NCI-H2196 treated with DMSO at 0.1 percent for 48 hours (cell line): ENCODE results near the gene TRIM47.

ENCODE experiments used
- DNase-seq: peaks from one replicate; lab custom pipeline; 2025; ENCODE audit not compliant: unreplicated experiment; lab: John Stamatoyannopoulos, UW

Gene TRIM47

DNA sequence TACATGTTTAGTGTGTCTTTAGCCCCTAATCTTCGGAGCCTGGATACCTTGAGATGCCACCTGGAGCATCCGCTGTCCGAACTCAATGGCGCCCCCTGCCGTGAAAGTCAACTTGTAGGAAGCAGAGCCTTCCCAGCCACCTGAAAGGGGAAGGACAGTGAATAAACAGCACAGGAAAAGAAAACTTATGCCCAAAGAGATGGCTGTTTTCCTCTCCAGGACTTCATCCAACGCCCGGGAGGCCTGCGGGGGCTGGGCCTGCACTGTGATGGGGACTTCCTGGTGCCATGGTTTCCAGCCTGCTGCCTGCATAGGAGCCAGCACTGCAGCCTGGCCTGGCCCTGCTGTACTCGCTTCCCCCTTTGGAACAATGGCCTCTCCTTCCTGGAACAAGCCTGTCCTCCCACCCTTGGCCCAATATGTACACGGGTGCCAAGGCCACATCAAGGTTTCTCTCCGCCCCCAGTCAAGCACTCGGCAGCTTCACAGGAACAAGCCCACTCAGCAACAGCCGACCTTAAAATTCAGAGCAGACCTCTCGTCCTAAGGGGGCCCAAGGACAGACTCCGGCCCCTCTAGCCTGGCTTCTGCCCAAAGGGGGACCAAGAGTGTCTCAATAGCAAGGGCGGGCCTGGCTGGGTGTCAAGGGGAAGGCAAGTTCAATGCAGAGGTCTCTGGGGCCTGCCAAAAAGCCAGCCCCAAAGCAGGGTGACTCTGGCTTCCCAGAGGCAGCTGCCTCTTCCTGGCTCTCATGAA, 29.7 kb downstream of the TRIM47 start:
- peak; percentile 63 for DNase-seq

DNA sequence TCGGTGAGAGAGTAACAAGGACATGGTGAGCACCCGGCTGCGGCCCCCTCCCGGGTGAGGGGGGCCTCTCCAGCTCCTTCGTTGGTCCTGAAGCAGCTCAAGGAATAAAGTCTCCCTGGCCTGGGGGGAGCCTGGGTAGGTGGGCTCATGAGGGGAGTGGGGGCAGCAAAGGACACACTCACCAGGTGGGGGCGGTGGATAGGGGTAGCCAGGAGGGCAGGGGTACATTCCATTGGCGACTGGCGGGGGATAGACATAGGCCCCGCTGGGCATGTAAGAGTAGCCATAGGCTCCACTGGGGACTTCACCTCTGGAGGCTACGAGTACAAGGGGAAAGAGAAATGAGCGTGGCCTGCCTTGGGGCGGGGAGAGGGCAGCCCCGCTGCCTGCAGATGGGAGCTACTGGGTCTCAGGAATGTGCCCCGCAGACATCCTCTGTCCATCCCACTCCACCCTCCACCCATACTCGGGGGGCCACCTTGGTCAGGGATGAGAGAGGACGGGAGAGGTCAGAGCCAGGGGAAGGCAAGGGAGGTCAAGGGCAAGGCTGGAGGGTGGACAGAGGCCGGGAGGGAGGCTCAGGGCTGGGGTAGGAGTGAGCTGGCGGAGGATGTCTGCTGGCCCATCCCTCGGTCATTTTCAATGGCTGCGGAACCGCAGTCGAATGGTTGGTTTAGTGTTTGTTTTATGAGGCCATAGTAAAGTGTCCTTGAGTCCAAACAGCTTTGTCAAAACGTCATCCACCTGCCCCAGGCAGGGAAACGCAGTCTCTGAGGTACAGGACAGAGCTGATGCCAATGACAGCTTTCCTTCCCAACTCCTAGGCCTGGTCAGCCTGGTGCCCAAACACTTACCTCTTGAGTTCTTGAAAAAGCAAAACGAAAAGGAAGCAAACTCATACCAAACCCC, 30.5 kb downstream of the TRIM47 start:
- DNase-seq = no peak

DNA sequence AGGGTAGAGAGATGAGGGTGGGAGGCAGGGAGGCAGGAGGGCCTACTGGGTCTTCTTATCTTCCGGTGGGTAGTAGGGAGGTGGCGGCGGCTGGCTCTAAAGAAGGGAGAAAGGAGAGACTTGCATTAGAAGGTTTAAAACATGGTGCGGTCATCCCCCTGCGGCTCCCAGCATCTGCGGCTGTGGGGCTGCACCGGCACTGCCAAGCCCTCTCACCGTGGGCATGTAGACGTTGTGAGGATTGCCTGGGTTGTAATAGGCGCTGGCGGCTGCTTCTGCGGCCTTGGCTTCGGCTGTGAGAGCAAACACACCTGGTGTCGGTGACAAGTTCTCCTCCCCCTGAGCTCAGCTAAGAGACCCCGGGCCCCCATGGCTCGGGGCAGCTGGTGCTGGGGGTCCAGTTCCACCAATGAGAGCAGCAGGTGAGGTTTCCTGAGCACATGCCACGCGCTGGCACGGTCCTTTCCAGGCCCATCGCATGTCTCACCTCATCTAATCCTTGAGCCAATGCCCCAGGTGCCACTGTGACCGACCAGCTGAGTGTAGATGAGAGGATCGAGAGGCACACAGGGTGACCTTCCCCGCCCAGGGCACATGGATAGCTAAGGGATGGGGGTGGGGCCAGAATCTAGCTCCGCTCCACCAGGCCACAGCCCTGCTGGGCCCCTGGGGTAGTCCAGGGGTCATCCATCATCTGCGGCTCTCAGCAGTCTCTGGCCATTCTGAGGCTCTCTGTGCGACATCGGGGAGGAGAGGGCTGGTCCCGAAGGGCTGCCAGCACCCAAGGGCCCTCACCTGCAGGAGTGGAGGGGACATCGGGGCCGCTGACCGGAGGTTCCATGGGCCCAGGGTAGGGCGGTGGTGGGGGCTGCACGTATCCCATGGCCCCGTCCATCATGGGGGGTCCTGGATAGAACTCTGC, 31.4 kb downstream of the TRIM47 start:
- no peak for DNase-seq

DNA sequence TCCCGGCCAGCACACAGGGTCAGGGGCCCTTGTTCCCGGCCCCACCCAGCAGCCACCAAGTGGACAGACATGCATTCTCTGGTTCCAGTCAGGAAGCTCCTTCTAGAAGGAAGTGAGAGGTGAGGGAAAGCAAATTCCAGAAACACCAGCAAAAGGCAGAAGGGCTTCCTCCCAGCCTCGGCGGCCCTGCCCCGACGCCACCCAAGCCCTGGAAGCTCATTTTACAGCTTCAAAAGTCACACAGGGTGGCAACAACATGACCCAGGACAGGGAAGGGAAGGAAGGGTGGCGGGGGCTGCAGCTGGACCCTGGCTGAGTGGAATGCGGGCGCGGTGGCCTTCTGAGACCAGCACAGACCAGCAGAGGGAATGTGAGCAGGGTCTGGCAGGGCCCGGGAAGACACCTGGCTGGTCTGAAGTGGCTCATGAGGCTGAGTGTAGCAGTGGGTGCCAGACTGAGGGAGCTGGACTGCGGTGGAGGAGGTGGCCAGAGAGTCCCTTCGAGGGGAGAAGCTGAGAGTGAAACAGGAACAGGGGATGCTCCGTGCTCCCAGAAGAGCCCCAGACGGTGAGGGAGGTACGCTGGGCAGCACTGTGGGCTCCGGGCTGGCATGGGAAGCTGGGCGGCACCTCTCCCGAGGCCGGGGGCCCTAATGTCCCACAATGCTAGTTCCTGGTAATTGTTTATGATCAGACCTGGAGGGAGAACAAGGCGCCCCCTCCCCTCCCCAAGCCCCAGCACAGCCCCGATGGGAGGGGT, 32.3 kb downstream of the TRIM47 start:
- DNase-seq = no peak

DNA sequence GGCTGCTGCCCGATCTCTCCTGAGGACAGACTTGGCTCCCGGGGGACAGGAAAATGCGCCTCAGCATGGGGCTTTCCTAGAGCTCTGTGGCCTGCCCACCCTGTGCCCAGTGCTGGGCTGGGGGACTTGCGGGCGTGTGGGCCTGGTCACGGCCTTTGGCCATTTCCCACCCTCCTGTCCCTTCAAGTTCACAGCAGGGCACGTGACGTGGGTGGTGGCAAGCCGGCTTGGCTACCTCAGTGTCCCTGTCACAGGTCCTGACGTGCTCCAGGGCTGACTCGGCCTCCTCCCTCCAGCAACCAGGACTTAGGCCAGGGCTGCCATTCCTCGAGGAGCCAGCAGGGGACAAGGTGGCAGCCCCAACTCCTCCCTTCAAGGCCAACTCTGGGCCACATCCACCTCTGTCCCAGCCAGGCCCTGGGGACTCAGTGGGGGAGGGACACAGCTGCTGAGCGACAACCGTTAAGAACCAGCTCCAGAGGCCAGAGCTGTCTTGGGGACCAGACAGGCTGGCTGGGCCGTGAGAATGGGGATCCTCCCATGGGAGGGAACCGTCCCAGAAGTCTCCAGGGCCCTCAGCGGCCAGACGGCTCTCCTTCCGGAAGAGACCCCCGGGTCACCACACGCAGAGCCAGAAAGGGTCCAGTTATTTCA, 33.2 kb downstream of the TRIM47 start:
- no peak for DNase-seq

DNA sequence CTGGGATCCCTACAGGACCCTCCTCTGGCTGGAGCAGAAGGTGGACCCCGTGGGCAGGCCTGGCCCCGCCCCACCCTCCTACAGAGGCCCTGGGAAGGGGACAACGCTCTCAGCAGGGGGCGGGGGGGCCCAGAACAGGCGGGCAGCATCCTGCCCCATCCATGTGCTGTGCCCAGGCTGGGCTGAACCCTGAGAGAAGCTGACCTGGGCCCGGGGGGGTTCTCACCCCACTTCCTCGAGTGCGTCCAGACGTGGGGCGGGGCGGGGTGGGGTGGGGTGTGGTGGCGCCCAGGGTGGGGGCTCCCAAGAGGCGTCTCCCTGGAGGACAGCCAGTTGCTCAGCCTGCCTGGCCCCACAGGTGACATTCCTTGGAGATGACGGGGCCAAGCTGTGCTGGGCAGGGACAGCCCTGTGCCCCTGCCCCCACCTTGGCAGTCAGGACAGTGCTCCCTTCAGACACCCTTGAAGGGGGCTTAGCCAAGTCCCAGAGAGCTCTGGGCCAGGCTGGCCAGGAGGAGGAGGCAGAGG, 33.8 kb downstream of the TRIM47 start:
- no peak for DNase-seq

DNA sequence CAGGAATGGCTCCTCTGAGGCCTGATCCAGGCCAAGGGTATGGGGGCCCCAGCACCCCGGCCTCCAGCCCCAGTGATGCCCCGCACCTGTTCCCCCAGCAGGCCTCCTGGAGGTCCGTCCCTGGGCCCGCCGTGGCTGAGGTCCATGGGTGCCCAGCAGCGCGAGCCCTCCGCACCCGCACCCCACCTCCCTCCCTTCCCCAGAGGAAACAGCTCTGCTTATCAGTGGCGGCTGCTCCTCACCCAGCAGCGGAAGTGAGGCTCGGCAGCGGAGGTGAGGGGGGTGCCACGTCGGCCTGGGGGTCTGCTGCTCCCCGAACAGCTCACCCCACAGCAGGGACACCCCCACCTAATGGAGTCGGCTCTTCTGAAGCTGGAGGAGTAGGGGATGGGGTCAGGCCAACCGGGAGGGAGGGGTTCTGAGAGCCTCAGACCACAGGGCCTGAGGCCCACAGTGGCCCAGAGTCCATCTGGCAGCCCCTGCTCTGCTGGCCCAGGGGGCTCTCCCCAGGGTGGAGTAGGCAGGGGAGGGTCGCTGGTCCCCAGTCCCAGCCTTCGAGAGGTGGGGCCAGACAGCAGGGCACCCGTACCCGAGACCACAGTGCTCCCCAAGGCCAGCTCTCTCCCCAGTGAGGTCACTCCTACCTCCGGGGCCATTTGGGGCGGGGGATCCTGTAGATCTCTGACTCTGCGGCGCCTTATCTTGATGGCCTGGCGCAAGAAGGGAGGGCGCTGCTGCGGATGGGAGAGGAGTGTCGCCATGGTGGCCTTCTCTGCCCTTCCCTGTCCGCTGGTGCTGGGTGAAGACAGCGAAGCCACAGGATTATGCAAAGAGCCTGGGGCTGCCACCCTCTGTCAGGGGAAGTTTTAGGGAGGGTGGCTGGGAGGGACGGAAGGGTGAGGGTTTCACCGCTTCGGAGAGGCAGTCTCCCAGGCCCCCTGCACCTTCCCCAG, 34.5 kb downstream of the TRIM47 start, which contains the start of gene UNC13D:
TSS of gene UNC13D (minus strand) at position 828 of the 953 bp plus-strand sequence. CDS start at position 761, 67 bp downstream.
- no peak for DNase-seq

DNA sequence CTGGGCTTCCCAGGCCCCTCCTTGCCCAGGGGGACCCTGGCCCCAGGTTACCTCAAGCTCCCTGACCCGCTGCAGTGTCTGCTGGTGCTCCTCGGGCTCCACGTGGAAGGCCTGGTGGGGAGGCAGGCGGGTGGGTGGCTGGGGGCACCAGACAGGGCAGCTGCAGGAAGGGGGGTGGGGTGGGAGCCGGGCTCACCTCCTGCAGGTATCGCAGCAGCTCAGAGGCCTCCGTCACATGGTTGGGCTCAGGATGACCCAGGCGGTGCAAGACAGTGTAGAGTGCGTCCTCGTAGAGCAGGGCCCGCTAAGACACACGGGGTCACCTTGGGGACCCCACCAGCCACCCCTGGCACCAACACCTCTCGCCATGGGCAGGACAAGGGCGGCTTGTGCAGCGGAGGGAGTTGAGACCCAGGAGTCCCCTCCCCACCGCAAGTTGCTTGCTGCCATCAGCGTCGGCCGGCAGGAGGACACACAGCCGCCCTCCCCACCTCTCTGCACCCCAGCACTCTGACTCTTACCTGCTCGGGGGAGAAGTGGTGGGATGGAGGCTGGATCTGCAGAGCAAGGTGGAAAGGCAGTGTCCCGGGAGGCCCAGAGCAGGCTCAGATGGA, 35.3 kb downstream of the TRIM47 start:
- no peak for DNase-seq

DNA sequence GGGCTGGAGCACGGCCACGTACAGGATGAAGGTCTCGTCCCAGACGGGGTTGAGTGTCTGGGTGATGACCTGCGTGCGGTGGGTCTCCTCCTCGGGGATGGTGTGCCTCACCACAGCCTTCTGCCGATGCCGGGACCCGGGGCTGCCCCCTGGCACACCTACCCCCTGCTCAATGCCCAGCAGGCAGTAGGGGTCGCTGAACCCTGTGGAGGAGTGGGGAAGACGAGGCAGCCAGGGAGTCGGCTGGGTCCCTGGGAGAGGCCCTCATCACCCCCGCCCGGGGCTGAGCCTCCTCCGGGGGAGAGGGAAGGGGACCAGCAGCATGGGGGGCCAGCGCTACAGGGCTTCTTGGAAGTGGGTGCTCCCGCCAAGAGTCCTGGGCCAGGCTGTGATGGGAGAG, 36.0 kb downstream of the TRIM47 start:
- no peak for DNase-seq

DNA sequence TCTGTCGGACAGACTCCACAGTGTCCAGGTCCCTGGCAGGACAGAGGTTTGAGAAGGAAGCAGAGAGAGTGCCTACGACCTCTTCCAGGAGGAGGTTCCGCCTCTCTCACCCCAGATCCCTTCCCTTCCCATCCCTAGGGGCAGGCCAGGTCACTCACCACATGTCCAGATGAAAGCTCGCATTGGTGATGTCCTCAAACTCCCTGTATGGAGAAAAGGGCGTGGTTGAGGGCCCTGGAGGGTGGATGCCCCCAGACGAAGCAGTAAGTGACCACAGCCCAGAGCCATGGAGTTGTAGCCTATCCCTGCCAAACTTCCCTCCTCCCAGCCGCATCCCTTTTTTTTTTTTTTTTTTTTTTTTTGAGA, 37.6 kb downstream of the TRIM47 start:
- DNase-seq = no peak

DNA sequence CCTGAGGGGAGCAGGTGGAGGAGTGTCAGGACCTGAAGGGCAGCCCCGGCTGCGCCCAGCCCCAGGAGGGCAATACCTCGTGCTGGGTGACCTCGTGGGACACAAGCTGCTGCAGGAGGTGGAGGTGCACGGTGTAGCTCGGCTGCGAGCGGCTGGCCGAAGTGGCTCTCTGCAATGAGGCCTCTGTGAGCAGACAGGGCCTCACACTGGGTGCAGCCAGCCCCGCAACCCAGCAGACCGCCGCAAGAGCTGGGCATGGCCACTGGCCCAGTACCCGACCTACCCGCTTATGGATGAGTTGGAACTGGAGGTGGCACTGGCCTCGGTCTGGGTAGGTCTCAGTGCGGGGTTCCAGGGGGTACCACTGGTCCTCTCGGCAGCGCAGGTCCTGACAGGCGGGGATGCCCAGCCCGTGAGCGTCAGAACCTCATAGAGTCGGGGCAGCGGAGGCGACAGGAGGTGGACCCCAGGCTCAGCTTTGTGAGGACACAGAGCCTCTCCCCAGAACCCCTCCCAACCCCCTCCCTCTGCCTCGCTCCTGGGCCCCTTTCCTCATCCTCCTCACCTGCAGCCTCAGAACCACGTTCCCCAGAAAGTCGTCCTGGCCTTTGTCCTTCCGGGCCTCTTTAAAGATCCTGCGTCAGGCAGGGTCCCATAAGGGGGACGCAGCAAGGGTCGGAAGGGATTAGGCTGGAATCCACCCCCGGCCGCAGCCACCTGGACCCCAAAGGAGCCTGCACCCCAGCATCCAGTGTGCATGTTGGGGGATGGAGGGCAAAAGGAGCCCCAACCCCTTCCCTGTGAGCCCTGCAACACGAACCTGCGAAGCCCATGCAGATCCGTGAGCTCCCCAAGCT, 38.2 kb downstream of the TRIM47 start:
- no peak for DNase-seq

DNA sequence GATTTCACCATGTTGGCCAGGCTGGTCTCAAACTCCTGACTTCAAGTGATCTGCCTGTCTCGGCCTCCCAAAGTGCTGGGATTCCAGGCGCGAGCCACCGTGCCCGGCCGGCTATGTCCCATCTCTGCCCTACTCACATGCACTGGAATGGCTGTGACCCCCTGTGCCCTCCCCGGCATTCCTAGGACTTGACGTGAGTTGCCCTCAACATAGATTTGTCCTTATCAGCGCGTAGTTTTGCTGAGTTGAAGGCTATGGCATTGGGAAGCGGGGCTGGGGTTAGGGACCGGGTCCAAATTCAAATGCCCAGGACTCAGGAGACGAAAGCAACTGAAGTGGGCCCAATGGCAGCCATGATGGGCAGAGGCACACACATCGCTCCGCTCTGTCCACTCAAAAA, 40.0 kb downstream of the TRIM47 start:
- no peak for DNase-seq

DNA sequence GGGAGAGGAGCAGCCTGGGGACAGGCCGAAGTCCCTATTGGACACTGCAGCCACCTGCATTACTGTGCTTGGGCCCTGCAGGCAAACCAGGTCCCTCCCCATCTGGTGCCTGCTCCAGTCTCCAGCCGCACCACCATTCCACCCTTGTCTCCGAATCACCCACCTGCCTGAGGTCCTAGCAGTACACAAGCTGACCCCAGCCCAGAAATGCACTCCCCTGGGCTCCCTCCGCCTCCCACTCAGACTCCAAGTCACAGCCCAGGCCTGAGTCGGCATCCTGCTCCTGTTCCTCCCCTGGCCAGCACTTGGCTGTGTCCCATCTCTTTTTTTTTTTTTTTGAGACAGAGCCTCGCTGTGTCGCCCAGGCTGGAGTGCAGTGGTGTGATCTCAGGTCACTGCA, 40.5 kb downstream of the TRIM47 start:
- DNase-seq = no peak

DNA sequence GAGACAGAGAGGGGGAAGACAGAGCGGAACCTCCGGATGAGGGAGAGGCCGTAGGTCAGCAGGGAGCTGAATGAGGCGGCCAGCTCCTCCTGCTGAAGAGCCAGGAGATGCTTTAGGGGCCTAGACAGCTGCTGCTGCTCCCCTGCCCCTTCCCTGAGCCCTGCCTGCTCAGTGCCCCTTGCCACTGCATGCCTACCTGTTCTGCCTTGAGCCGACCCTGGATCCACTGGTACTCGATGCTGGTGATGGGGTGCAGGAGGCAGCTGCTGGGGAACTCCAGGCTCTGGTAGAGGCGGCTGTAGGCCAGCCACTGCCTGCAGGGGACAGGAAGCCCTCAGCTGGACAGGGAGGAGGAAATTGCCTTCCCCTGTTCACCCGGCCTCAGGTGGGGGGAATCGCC, 41.8 kb downstream of the TRIM47 start:
- DNase-seq = no peak

DNA sequence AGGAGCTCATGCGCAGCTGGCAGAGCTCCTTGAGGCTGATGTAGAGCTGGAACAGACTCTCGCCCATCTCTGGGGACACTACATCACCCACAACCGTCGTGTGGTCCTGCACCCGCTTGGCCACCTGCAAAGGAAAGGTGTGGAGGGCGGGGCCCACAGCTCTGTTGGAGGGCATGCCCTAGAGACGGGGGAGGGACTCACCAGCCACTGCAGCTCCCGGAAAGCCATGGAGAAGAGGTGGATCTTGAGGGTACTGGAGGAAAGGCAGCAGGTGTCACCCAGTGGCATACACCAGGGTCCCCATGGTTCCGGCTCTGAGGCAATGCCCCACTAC, 42.8 kb downstream of the TRIM47 start:
- no peak for DNase-seq

DNA sequence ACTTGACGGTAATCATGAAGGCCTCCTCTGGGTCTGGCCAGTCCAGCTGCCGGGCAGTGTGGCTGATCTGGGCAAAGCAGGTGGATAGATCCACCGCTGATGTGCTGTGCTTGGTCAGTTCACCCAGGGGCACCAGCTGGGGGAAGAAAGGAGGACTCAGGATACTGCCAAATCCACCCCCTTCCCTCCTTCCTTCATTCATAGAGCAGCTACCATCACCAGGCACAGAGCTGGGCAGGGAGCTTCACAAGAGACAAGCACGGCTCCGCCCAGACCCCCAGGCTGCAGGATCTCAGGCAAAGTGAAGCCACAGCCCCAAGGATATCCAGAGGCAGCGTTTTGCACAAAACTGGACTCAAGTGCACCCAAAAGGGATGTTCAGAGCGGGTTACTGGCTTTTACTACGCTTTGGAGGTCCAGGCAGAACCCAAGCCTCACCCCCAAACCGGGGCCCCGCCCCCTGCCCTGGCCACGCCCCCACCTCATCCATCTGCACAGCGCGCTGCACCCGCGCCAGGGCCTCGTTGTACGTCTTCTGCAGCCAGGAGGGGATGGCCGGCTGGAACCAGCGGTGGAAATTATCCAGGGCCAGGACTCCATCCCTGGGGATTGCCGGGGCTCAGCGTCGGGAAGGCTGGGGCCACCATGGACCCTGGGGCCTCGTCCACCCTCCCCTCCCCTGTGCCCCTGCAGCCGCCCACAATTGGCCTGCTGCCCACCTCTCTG, 43.3 kb downstream of the TRIM47 start:
- DNase-seq = no peak
